ENCODE results near the gene UPB1. TPM values are rescaled to one million over a fixed set of nuclear protein-coding genes. Genes with fewer than 3 reads are reported as not detected.

The UPB1 gene
- total and polyA plus RNA-seq, 9 of the 15 experiments (the other 6 are each of a cell fraction or from before 2014, with no cell fraction given), result 0.06 to 0.11 TPM; not detected in 7

DNA sequence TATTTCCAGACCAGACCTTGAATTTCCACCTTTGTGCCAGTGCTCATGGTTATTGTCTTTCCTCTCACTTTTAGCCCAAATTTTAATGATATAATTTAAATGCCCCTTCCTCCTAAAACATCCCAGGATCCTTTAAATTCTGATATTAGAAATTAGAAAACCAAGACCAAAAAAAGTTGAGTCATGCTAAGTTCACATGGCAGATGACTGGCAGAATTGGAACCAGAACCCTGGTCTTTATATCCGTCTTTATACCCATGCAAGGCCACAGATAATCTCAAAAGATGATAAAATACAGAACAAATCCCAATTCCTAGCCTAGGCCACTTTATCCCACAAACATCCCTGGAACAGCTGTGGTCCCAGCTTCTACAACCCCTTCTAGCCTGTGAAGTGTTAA, 41.3 kb upstream of the UPB1 start:
- no peaks in the 10 kb centered on the region for H3K9me1 ChIP-seq (ENCODE audit: control insufficient read depth, insufficient read depth, low read length)
- no peak for TF ChIP-seq CCAR2 (IDR thresholded peaks at IDR 0.05; ENCODE audit: low read depth, low read length)
- no peak for TF ChIP-seq SPI1 (IDR thresholded peaks at IDR 0.05; ENCODE audit: borderline replicate concordance, low read depth, low read length)
- TF ChIP-seq RBM39 (optimal IDR thresholded peaks at IDR 0.05; ENCODE audit: low read depth, low read length), result no peak
- no peak for TF ChIP-seq STAT5A (IDR thresholded peaks at IDR 0.05; ENCODE audit: borderline replicate concordance, low read length)
- TF ChIP-seq CBX1 (IDR thresholded peaks at IDR 0.05; ENCODE audit: low read depth), result no peak
- TF ChIP-seq ZNF316 (IDR thresholded peaks at IDR 0.05), result peak; percentile 71
- TF ChIP-seq, protein P1, sequence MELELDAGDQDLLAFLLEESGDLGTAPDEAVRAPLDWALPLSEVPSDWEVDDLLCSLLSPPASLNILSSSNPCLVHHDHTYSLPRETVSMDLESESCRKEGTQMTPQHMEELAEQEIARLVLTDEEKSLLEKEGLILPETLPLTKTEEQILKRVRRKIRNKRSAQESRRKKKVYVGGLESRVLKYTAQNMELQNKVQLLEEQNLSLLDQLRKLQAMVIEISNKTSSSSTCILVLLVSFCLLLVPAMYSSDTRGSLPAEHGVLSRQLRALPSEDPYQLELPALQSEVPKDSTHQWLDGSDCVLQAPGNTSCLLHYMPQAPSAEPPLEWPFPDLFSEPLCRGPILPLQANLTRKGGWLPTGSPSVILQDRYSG (tag; conservative IDR thresholded peaks at IDR 0.05; ENCODE audit: low read depth), result no peak
- TF ChIP-seq NFRKB (IDR thresholded peaks at IDR 0.05; ENCODE audit: low read depth), result no peak
- TF ChIP-seq C11orf30 (IDR thresholded peaks at IDR 0.05; ENCODE audit: low read depth), result peak; percentile 40
- TF ChIP-seq MAFG (tag; conservative IDR thresholded peaks at IDR 0.05), result peak; percentile 53; the same call in 1 of the 2 replicates
- no peak for TF ChIP-seq TCF7L2 (IDR thresholded peaks at IDR 0.05; ENCODE audit: low read depth, low read length)
- no peak for TF ChIP-seq MCM3 (IDR thresholded peaks at IDR 0.05)
- no peak for TF ChIP-seq ZNF263 (CRISPR knock-in tag; IDR thresholded peaks at IDR 0.05; ENCODE audit: borderline replicate concordance)
- no peak for TF ChIP-seq CXXC5 (CRISPR knock-in tag; IDR thresholded peaks at IDR 0.05)
- TF ChIP-seq ZNF583 (CRISPR knock-in tag; IDR thresholded peaks at IDR 0.05), result no peak
- TF ChIP-seq, protein P2, sequence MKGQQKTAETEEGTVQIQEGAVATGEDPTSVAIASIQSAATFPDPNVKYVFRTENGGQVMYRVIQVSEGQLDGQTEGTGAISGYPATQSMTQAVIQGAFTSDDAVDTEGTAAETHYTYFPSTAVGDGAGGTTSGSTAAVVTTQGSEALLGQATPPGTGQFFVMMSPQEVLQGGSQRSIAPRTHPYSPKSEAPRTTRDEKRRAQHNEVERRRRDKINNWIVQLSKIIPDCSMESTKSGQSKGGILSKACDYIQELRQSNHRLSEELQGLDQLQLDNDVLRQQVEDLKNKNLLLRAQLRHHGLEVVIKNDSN (CRISPR knock-in tag; IDR thresholded peaks at IDR 0.05), result no peak
- peak; percentile 31; the same call in 1 of the 2 replicates for TF ChIP-seq NFE2 (IDR thresholded peaks at IDR 0.05; ENCODE audit: low read depth)
- TF ChIP-seq, protein P3, sequence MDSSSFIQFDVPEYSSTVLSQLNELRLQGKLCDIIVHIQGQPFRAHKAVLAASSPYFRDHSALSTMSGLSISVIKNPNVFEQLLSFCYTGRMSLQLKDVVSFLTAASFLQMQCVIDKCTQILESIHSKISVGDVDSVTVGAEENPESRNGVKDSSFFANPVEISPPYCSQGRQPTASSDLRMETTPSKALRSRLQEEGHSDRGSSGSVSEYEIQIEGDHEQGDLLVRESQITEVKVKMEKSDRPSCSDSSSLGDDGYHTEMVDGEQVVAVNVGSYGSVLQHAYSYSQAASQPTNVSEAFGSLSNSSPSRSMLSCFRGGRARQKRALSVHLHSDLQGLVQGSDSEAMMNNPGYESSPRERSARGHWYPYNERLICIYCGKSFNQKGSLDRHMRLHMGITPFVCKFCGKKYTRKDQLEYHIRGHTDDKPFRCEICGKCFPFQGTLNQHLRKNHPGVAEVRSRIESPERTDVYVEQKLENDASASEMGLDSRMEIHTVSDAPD (CRISPR knock-in tag; IDR thresholded peaks at IDR 0.05), result no peak
- TF ChIP-seq HNRNPL (IDR thresholded peaks at IDR 0.05; ENCODE audit: low read depth, low read length), result no peak
- TF ChIP-seq SMARCC2 (IDR thresholded peaks at IDR 0.05; ENCODE audit: low read depth), result no peak
- no peak for TF ChIP-seq ASH1L (IDR thresholded peaks at IDR 0.05; ENCODE audit: borderline replicate concordance, low read depth, partially characterized antibody)
- TF ChIP-seq NR3C1 (CRISPR knock-in tag; IDR thresholded peaks at IDR 0.05), result no peak
- H3K9ac ChIP-seq (ENCODE audit: insufficient read depth in 1 of 2, low read depth in 2 of 2, low read length in 2 of 2), result no peak overlapping the region
- H3K4me3 ChIP-seq, result no peak overlapping the region
- no peaks in the 10 kb centered on the region for H3K79me2 ChIP-seq (ENCODE audit: control insufficient read depth, insufficient read depth, low read length)
- H3K27me3 ChIP-seq (ENCODE audit: control insufficient read depth in 2 of 2, insufficient read depth in 2 of 2, low read length in 2 of 2), result no peaks in the 10 kb centered on the region
- H3K36me3 ChIP-seq (ENCODE audit: control insufficient read depth, insufficient read depth, low read length), result no peaks in the 10 kb centered on the region
- intact Hi-C loops (cut with micrococcal nuclease), result no loop called here
- peaks cover 0 to 19% of the 10 kb centered on the region in 2 experiments; a peak in 3 of 5 replicates for H3K4me1 ChIP-seq (replicated peaks in 1 of 2; ENCODE audit: control insufficient read depth in 2 of 2, insufficient read depth in 2 of 2, low read length in 2 of 2)
- CTCF ChIA-PET (ENCODE audit: low intra/inter-chr PET ratio), result no interaction called here
- 20% methylated on average over 1 of the region's 1 CpG for WGBS (ENCODE audit: insufficient coverage, low coverage, missing lambda C conversion rate)
- in situ Hi-C loops (cut with MboI), result no loop called here
- BruUV-seq (replicated peaks), result no TSS peak
- no peak overlapping the region for H2AFZ ChIP-seq (ENCODE audit: low read depth, low read length)
- H3K27ac ChIP-seq (ENCODE audit: extremely low read depth, low read depth, low read length), result no peak overlapping the region
- H4K20me1 ChIP-seq (replicated peaks; ENCODE audit: control insufficient read depth, insufficient read depth, low read length), result no peaks in the 10 kb centered on the region
- DNase-seq (ENCODE audit: extremely low read depth in 1 of 4, low spot score in 3 of 4), result no peak
- H3K9me3 ChIP-seq (replicated peaks; ENCODE audit: control insufficient read depth, insufficient read depth, low read depth, low read length), result no peaks in the 10 kb centered on the region
- POLR2A ChIA-PET, result interaction anchor here (2.5 kb wide), 1 partner anchor 10 kb away, joined by 7 read pairs; no protein-coding TSS in a partner anchor
- no peak for FAIRE-seq
- no peak for ATAC-seq
- H3K4me2 ChIP-seq (ENCODE audit: insufficient read depth, low read length), result no peak overlapping the region

Measured in K562 (cell line).